HepG2 (cell line): ENCODE data around the gene KCTD5. TPM values are rescaled to one million over a fixed set of nuclear protein-coding genes. Genes with fewer than 3 reads are reported as not detected.
A peak's percentile ranks its signal among the peaks of the same experiment; 100 is the strongest.

Experiments used
- ATAC-seq: fragments of 200-7000 bp; cut with Tn5 transposase; 3 replicates; pipeline ENCODE4 v1.9.1; 2020; ENCODE audit warnings: mild to moderate bottlenecking, moderate library complexity
- BruUV-seq: library from RNA; stranded (reverse); fragments of 400-500 nt; replicated peaks from 2 replicates; lab custom pipeline; 2021; lab: Mats Ljungman, UMichigan
- CTCF ChIA-PET: fragments of 300-600 bp; formaldehyde crosslinking; extraction: SDS; loops from one replicate; lab custom pipeline; 2021; ENCODE audit warnings: low total read pairs, inconsistent platforms, low intra/inter-chr PET ratio; lab: Yijun Ruan, JAX
- POLR2A ChIA-PET: fragments of 350-600 bp; sonication (Branson Sonifier 250); formaldehyde crosslinking; loops from one replicate; lab custom pipeline; 2020; ENCODE audit warnings: antibody characterized with exemption, inconsistent platforms; lab: Yijun Ruan, JAX
- DNase-seq: peaks from one replicate; pipeline ENCODE4 v3.0.0-alpha.2; 2015; ENCODE audit warnings: low spot score
- FAIRE-seq: peaks from 3 replicates; lab custom pipeline; 2011; peaks lifted over from hg19 to GRCh38; lab: Jason Lieb, UNC
- H2AFZ ChIP-seq: one replicate; pipeline ENCODE4 v1.6.1; 2011; ENCODE audit warnings: low read length, inconsistent platforms
- H3K27ac ChIP-seq: fragments of 300-600 bp; 3 replicates; pipeline ENCODE4 v1.8.0; 2011; ENCODE audit warnings: mixed run types, mild to moderate bottlenecking, mixed read lengths, low read length, inconsistent platforms; ENCODE audit not compliant: insufficient read depth; ENCODE audit errors: extremely low read length
- H3K27me3 ChIP-seq, 2 experiments: fragments of 200-600 bp in 1 of 2; 2 replicates in 1 of 2; 3 replicates in 1 of 2; pipeline versions ENCODE4 v1.6.0 to v1.8.0; 2011; ENCODE audit warnings: low read length in 2 of 2, mild to moderate bottlenecking in 2 of 2, moderate library complexity in 2 of 2, inconsistent platforms in 1 of 2; ENCODE audit not compliant: insufficient read depth in 2 of 2, control insufficient read depth in 1 of 2
- H3K36me3 ChIP-seq, 2 experiments: fragments of 200-600 bp in 1 of 2; replicated peaks in 1 of 2; 2 replicates in 1 of 2; 3 replicates in 1 of 2; pipeline versions ENCODE4 v1.5.1 to v1.8.0; 2011; ENCODE audit warnings: low read length in 2 of 2, inconsistent platforms in 1 of 2; ENCODE audit not compliant: insufficient read depth in 2 of 2, control insufficient read depth in 1 of 2
- H3K4me1 ChIP-seq: 2 replicates; pipeline ENCODE4 v1.5.1; 2012; ENCODE audit warnings: low read length, inconsistent platforms; ENCODE audit not compliant: insufficient read depth
- H3K4me2 ChIP-seq: 2 replicates; pipeline ENCODE4 v1.6.0; 2011; ENCODE audit warnings: low read depth, low read length, inconsistent platforms
- H3K4me3 ChIP-seq, 3 experiments: fragments of 200-600 bp in 1 of 3; sonication (generic), shearing (Covaris generic) in 1 of 3; replicated peaks in 1 of 3; 2 replicates each; pipeline ENCODE4 v1.5.1; 2011 to 2016; ENCODE audit warnings: low read length in 3 of 3, inconsistent platforms in 2 of 3, low read depth in 2 of 3, mild to moderate bottlenecking in 2 of 3, control low read depth in 1 of 3, mixed read lengths in 1 of 3; ENCODE audit not compliant: insufficient read depth in 1 of 3
- H3K79me2 ChIP-seq: one replicate; pipeline ENCODE4 v1.6.1; 2011; ENCODE audit warnings: low read length, inconsistent platforms; ENCODE audit not compliant: insufficient read depth
- H3K9ac ChIP-seq: 2 replicates; pipeline ENCODE4 v1.6.0; 2011; ENCODE audit warnings: mild to moderate bottlenecking, low read depth, low read length, inconsistent platforms; ENCODE audit not compliant: insufficient read depth
- H3K9me3 ChIP-seq: 2 replicates; pipeline ENCODE4 v1.5.1; 2012; ENCODE audit warnings: mild to moderate bottlenecking, low read length
- H4K20me1 ChIP-seq: 2 replicates; pipeline ENCODE4 v1.6.0; 2011; ENCODE audit warnings: inconsistent platforms, mild to moderate bottlenecking, low read length, moderate library complexity; ENCODE audit not compliant: insufficient read depth
- AGO2 ChIP-seq: fragments of 200-400 bp; formaldehyde crosslinking; optimal IDR thresholded peaks from 2 replicates; pipeline ENCODE3; 2017; ENCODE audit warnings: mild to moderate bottlenecking, low read depth, low read length, moderate library complexity
- IRF1 ChIP-seq: sonication (generic); formaldehyde crosslinking; IDR thresholded peaks from 2 replicates; pipeline ENCODE4 v1.4.0; 2020; ENCODE audit warnings: low read depth, mild to moderate bottlenecking, missing genetic modification reagents
- KLF16 ChIP-seq, 2 experiments: sonication (generic) in 1 of 2; formaldehyde crosslinking in 1 of 2; IDR thresholded peaks; 2 replicates each; pipeline versions ENCODE4 v1.6.1 to v1.8.0; 2016 to 2023; ENCODE audit warnings: missing genetic modification reagents in 2 of 2, missing compliant biosample characterization in 1 of 2
- PBX3 ChIP-seq: sonication (generic); formaldehyde crosslinking; IDR thresholded peaks from 2 replicates; pipeline ENCODE4 v1.8.1; 2023; ENCODE audit warnings: missing genetic modification reagents, inconsistent platforms, borderline replicate concordance
- POLR2A ChIP-seq, 2 experiments: IDR thresholded peaks; 2 replicates each; pipeline ENCODE4 v1.6.1; 2011; ENCODE audit warnings: low read depth in 2 of 2, low read length in 2 of 2, mild to moderate bottlenecking in 1 of 2, moderate library complexity in 1 of 2; ENCODE audit not compliant: insufficient read depth in 1 of 2
- ZBTB46 ChIP-seq: sonication (generic); formaldehyde crosslinking; IDR thresholded peaks from 2 replicates; pipeline ENCODE4 v1.4.0; 2020; ENCODE audit warnings: mild to moderate bottlenecking, missing genetic modification reagents, borderline replicate concordance
- ZNF317 ChIP-seq: sonication (generic); formaldehyde crosslinking; IDR thresholded peaks from 2 replicates; pipeline ENCODE4 v1.5.0; 2020; ENCODE audit warnings: mild to moderate bottlenecking, missing genetic modification reagents
- WGBS: methylation state at CpG from one replicate; pipeline ENCODE4 v1.1.6; 2017; ENCODE audit warnings: low lambda C conversion rate; 5-methylcytosine and 5-hydroxymethylcytosine counted together
- in situ Hi-C: cut with HindIII; loops from 2 replicates; pipeline ENCODE4 v1.10.0; 2017; ENCODE audit warnings: low pct_unique_long_range_greater_than_20kb; ENCODE audit not compliant: extremely low pct_ligation_motif_present
- intact Hi-C: fragments of 100-400 bp; cut with micrococcal nuclease; formaldehyde crosslinking; loops from one replicate; pipeline ENCODE4 v1.10.0; 2022; ENCODE audit not compliant: unreplicated experiment
- polyA plus RNA-seq, 8 experiments: library from polyadenylated mRNA; depleted of rRNA in 3 of 8; stranded (reverse) in 7 of 8; unstranded in 1 of 8; fragments of >200 nt; fragmentation: Illumina TruSeq in 4 of 8; extraction: Trizol in 4 of 8; gene quantifications; 2 replicates each; pipeline versions ENCODE4 v1.2.1 to v1.2.3, GENCODE V29; 2011 to 2016; ENCODE audit warnings: low read depth in 4 of 8, missing spikeins in 1 of 8, mixed read lengths in 1 of 8; ENCODE audit not compliant: insufficient read depth in 1 of 8
- total RNA-seq, 5 experiments: library from RNA; depleted of rRNA; stranded (reverse); fragments of >200 nt; fragmentation: Illumina TruSeq; extraction: Trizol; gene quantifications; 2 replicates each; pipeline ENCODE4 v1.2.3, GENCODE V29; 2016; ENCODE audit warnings: low read depth in 1 of 5

KCTD5 gene
- total and polyA plus RNA-seq, 2 of the 13 experiments (the other 11 are each of a cell fraction or from before 2014, with no cell fraction given): 25.4 to 29.8 TPM

- H3K4me3 ChIP-seq: no peak overlapping the region
- no peak for DNase-seq
- no peak overlapping the region for H3K4me2 ChIP-seq
- H3K9ac ChIP-seq: no peak overlapping the region
- ATAC-seq: no peak
- no peak overlapping the region for H3K27ac ChIP-seq
- no peak for TF ChIP-seq ZNF317
- CTCF ChIA-PET: no interaction called here
- POLR2A ChIA-PET: no interaction called here
- no peaks in the 10 kb centered on the region for H4K20me1 ChIP-seq
- WGBS: 82% methylated on average over 4 of the region's 6 CpGs
- H3K4me1 ChIP-seq: peaks cover 11% of the 10 kb centered on the region
- no peaks in the 10 kb centered on the region for H3K9me3 ChIP-seq
- intact Hi-C loops (no loop called here), in situ Hi-C loops (no loop called here)
- H3K79me2 ChIP-seq: no peaks in the 10 kb centered on the region
- peaks cover 2 to 4% of the 10 kb centered on the region in 2 experiments; a peak in 2 of 5 replicates for H3K36me3 ChIP-seq
- H3K27me3 ChIP-seq: no peaks in the 10 kb centered on the region
- no TSS peak for BruUV-seq
- no peak overlapping the region for H2AFZ ChIP-seq
- FAIRE-seq: no peak
These were observed 62.4 kb downstream of the KCTD5 start for GRCh38 chr16:2744711-2745110.

GRCh38 chr16:2745116-2745890 lies 63.0 kb downstream of the KCTD5 start:
- Histone ChIP-seq H3K9ac (no peak overlapping the region), H3K27me3 (no peaks in the 10 kb centered on the region), H3K36me3 (peaks cover 2 to 4% of the 10 kb centered on the region in 2 experiments; a peak in 2 of 5 replicates)
- in situ Hi-C loops: no loop called here
- FAIRE-seq: no peak
- TF ChIP-seq ZBTB46 (CRISPR knock-in tag) (no peak), KLF16 (CRISPR knock-in tag; IDR thresholded peaks at IDR 0.05) (no peak), IRF1 (no peak), POLR2A (IDR thresholded peaks at IDR 0.05; ENCODE audit: insufficient read depth in 1 of 2, low read depth in 2 of 2, low read length in 2 of 2) (peak in 1 of 2 experiments; percentile 21; a peak in 1 of 4 replicates), AGO2 (peak; percentile 64), PBX3 (CRISPR knock-in tag) (no peak)
- TF ChIP-seq, all 625 proteins: peak for 2
- Histone ChIP-seq H3K9me3 (no peaks in the 10 kb centered on the region), H3K27ac (no peak overlapping the region), H2AFZ (no peak overlapping the region), H3K4me1 (peaks cover 6% of the 10 kb centered on the region), H3K79me2 (peaks cover 3% of the 10 kb centered on the region), H3K4me3 (no peak overlapping the region), H3K4me2 (no peak overlapping the region), H4K20me1 (no peaks in the 10 kb centered on the region)
- BruUV-seq: no TSS peak
- intact Hi-C loops: no loop called here
- WGBS: 81% methylated on average over 9 of the region's 15 CpGs
- ChIA-PET CTCF (no interaction called here), POLR2A (no interaction called here)
- ATAC-seq (no peak; the same call in 2 of the 3 replicates), DNase-seq (no peak)
